ENCODE results near the gene MRPL4.
A peak's percentile ranks its signal among the peaks of the same experiment; 100 is the strongest.

Gene MRPL4

DNA sequence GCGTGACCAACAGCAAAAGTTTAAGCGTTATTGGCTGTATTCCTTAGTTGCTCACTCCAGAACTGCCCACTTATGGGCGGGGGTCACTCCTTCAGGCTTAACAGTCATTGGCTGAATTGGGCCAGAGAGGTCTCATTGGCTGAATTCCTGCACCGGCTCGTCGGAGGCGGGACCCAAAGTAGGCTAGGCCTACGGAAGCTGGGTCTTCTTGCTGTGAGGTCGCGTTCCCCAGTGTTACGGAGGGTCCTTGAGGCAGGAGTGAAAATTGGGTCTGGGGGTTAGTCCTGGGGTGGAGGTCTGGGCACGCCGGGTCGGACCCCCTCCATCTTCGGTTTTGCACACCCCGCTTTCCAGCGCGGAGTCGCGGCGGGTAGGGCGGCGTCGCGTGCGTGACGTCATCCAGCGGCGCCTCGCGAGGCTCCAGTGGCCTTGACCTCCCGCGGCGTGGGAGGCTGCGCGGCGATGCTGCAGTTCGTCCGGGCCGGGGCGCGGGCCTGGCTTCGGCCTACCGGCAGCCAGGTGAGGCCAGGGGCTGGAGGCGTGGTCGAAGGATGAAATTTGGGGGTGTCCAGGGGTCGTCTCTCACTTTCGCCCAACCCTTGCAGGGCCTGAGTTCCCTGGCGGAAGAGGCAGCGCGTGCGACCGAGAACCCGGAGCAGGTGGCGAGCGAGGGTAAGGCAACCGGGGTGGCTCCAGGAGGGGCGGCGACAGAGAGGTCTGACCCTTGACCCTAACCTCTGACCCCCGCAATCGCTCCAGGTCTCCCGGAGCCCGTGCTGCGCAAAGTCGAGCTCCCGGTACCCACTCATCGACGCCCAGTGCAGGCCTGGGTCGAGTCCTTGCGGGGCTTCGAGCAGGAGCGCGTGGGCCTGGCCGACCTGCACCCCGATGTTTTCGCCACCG is at the start of gene MRPL4:
Gene MRPL4, plus strand, starts transcription at position 423 of the 903 bp plus-strand sequence. Its CDS starts 40 bp downstream, at position 463.
- in situ Hi-C loops (cut with HindIII; ENCODE audit: low pct_ligation_motif_present, low pct_unique_long_range_greater_than_20kb, low sequenced_read_pairs) = no loop called here
- peak; percentile 98 for DNase-seq

- DNase-seq = no peak
- in situ Hi-C loops (cut with HindIII; ENCODE audit: low pct_ligation_motif_present, low pct_unique_long_range_greater_than_20kb, low sequenced_read_pairs) = no loop called here
These were observed 48.3 kb upstream of the MRPL4 start for GRCh38 chr19:10203686-10204085.

- no peak for DNase-seq
- in situ Hi-C loops (cut with HindIII; ENCODE audit: low pct_ligation_motif_present, low pct_unique_long_range_greater_than_20kb, low sequenced_read_pairs) = no loop called here
These were observed 46.4 kb upstream of the MRPL4 start for GRCh38 chr19:10205636-10206035.

DNA sequence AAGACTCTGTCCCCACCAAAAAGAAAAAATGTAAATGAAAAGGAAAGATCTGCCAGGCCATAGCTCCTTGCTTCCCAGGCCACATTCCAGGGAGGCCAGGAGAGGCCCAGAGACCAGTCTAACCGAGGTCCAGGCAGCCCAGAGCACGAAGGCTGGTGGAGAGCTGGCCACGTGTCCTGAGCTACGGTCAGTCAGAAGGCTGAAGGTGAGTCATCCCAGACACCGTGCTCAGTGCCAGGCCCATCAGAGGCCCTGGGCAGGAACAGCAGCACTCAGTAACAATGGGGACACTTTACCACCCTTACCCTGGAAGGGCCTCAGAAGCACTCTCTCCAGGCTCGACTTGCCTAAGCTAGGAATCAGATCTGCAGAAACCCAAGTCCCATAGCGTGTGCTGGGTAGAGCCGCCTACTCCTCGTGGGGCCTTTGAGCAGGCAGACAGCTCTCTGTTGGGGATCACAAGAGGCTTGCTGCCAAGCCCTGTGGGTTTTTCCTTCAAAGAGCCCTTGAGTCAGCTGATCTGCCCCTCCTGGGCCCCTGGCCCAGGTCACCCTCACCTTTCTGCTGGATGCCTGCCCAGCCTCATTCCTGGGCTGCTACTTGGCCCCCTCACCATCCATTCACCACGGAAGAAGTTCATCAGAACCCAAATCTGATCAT is 45.7 kb upstream of the MRPL4 start:
- in situ Hi-C loops (cut with HindIII; ENCODE audit: low pct_ligation_motif_present, low pct_unique_long_range_greater_than_20kb, low sequenced_read_pairs) = no loop called here
- peak; percentile 13 for DNase-seq

DNA sequence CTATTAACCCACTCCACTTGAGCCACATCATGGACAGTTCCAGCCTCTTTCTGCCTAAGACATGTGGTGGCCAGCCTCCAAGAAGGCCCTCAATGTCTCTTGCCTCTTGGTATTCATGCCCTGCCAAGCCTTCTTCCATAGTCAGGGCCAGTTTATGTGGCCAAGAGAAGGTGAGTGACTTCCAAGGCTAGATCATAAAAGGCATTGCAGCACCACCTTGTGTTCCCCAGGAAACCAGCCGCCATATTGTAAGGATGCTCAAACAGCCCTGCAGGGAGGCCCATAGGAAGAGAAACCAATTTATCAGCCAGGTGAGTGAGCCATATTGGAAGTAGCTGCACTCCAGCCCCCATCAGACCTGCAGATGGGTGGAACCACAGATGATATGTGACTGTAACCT is 45.0 kb upstream of the MRPL4 start:
- in situ Hi-C loops (cut with HindIII; ENCODE audit: low pct_ligation_motif_present, low pct_unique_long_range_greater_than_20kb, low sequenced_read_pairs) = no loop called here
- DNase-seq = no peak

DNA sequence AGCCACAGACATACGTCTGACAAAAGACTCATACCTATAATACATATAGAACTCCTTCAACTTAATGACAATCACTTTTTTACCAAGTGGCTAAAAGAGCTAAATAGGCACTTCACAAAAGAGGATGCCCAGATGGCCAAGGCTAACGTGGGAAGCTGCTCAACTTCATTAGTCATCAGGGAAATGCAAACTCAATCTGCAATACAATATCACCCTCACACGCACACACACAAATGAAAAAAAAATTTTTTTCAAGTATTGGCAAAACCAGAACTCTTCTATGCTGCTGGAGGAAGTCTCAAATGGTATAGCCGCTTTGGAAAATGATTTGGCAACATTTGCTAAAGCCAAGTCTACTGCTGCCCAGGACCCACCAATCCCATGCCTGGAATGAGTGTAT is 42.7 kb upstream of the MRPL4 start:
- in situ Hi-C loops (cut with HindIII; ENCODE audit: low pct_ligation_motif_present, low pct_unique_long_range_greater_than_20kb, low sequenced_read_pairs) = no loop called here

DNA sequence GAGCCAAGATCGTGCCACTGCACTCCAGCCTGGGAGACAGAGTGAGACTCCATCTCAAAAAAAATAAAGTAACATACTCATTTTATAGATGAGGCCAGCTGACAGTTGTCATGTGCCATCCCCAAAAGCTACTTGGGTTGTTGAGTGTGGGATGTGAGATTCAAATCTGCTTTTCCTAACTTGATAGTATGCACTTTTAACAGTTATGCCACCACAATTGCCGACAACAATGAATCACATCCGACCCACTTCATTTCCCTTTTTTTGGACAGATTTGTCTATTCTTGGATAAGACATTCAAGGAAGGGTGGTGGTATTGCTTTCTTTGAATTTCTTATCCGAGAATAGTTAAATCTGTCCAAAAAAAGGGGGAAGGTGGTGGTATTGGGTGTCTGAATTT is 41.0 kb upstream of the MRPL4 start:
- no peak for DNase-seq
- in situ Hi-C loops (cut with HindIII; ENCODE audit: low pct_ligation_motif_present, low pct_unique_long_range_greater_than_20kb, low sequenced_read_pairs) = no loop called here

More for the DNA sequence above, 42.7 kb upstream of the MRPL4 start:
- no peak for DNase-seq

DNA sequence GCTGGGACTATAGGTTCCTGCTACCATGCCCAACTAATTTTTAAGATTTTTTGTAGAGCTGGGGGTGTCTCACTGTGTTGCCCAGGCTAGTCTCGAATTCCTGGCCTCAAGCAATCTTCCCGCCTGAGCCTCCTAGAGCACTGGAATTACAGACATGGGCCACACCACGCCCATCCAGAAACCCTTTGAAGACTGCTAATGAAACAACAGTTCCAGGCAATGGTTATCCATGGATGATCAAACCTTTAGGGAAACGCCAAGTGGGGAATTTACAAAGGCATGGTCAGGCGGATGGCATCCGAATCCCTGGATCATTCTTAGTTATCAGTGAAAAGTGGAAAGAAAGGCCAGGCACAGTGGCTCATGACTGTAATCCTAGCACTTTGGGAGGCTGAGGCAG is 40.3 kb upstream of the MRPL4 start:
- in situ Hi-C loops (cut with HindIII; ENCODE audit: low pct_ligation_motif_present, low pct_unique_long_range_greater_than_20kb, low sequenced_read_pairs) = no loop called here

GRCh38 chr19:10214784-10215183 is 37.2 kb upstream of the MRPL4 start:
- in situ Hi-C loops (cut with HindIII; ENCODE audit: low pct_ligation_motif_present, low pct_unique_long_range_greater_than_20kb, low sequenced_read_pairs) = no loop called here
- DNase-seq = no peak

More for the DNA sequence above, 40.3 kb upstream of the MRPL4 start:
- DNase-seq = no peak

DNA sequence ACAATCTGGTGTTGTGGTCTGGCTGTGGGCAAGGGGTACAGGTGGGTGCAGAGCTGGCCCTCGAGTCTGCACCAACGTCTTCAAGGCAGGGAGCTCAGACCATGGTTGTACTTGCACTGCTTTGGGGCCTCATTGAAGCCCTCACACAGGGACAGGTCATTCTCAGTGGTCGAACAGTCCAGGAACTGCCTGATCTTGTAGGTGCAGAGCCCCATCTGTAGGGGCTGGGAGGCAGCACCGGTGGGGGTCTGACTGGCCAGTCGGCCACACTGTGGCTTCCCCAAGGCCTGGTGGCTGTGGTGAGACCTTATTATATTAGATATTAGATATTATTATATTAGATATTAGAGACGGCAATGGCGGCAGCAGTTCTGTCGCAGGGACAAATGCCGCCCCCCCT is 34.9 kb upstream of the MRPL4 start:
- in situ Hi-C loops (cut with HindIII; ENCODE audit: low pct_ligation_motif_present, low pct_unique_long_range_greater_than_20kb, low sequenced_read_pairs) = no loop called here
- no peak for DNase-seq

- in situ Hi-C loops (cut with HindIII; ENCODE audit: low pct_ligation_motif_present, low pct_unique_long_range_greater_than_20kb, low sequenced_read_pairs) = no loop called here
- DNase-seq = no peak
These were observed 32.3 kb upstream of the MRPL4 start for GRCh38 chr19:10219678-10220077.

DNA sequence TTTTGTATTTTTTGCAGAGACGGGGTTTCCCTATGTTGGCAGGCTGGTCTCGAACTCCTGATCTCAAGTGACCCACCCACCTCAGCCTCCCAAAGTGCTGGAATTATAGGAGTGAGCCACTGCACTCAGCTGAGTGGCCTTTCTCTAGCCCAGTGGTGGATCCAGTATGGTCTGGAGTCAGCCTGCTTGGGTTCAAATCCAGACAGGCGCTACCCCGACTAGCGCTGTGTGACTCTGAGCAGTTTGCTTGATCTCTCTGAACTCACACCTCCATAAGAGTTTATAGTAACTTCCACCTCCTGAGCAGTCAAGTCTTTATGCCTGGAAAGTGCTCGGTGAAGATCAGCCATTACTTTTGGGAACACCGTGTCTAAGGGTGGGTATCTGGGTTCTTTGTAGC is 31.3 kb upstream of the MRPL4 start:
- in situ Hi-C loops (cut with HindIII; ENCODE audit: low pct_ligation_motif_present, low pct_unique_long_range_greater_than_20kb, low sequenced_read_pairs) = no loop called here
- DNase-seq = no peak

DNA sequence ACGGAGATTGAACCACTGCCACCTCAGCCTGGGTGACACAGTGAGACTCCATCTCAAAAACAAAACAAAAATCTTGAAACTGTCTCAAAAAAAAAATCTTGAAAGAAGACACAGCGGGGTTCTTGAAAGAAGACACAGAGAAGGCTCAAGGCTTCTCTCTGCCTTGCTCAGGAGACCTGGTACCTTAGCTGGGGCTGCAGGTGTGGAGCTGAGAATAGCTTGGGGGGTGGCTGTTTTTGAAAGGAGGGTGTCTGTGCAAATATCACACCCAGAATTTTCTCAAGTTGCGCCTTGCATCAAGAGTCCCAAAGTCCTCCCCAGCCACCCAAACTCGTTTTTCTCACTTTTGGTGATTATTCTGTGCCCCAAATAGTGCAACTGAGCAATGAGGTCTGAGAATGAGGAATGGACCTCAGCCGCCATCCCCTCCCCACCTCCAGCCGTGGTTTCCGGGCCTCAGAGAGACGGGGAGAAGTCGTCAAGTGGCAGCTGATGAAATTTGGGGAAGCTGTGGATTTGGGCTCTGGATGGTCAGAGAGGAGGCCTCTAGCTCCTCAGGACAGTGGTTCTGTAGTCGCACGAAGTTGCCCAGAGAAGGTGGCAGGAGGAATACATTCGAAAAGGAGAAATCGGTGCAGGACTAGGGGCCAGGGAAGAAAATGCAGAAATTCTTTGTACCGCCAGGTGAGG is 29.7 kb upstream of the MRPL4 start:
- in situ Hi-C loops (cut with HindIII; ENCODE audit: low pct_ligation_motif_present, low pct_unique_long_range_greater_than_20kb, low sequenced_read_pairs) = no loop called here
- no peak for DNase-seq

DNA sequence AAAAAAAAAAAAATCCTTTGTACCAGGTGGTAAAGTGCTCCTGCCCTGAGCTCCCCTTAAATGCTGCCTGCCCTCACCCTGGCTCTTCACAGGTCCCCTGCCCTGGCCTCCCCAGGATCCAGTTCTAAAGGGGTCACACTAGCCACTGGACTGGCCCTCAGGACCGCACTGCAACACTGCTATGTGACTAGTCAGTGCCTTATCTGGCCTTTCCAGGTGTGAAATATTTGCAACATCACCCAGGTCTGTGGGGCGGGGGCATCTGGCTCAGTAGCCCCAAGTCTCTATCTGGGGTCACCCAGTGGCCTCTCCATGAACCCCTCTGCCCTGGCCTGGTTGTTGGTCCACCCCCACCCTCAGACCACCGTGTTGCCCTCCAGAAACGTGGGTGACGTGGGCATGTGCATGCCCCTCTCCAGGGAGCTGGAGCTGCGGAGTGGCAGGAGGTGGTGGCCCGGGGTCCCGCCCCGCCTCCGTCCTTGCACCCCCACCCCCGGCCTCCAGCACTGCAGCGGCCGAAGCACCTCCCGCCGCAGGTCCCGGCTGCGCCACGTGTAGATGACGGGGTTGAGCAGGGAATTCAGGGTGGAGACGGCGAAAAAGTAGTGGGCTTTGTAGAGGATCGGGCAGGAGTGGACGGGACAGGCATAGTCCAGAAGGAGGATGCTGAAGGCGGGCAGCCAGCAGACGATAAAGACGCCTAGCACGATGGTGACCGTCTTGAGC is 28.4 kb upstream of the MRPL4 start:
- in situ Hi-C loops (cut with HindIII; ENCODE audit: low pct_ligation_motif_present, low pct_unique_long_range_greater_than_20kb, low sequenced_read_pairs) = no loop called here
- no peak for DNase-seq

DNA sequence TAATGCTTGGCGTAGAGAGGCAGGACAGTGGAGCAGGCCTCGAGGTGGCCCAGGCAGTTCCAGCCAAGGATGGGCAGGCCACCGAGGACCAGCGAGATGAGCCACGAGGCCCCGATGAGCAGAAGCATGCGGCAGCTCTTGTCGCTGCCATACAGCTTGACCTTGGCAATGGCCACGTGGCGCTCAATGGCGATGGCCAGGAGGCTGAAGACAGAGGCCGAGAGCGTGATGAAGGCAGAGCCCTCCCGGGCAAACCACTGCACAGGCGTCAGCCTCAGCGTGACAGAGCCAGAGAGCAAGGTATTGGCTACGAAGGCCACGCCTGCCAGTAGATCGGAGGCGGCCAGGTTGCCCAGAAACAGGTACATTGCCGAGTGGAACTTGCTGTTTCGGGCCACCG is 27.7 kb upstream of the MRPL4 start:
- in situ Hi-C loops (cut with HindIII; ENCODE audit: low pct_ligation_motif_present, low pct_unique_long_range_greater_than_20kb, low sequenced_read_pairs) = no loop called here
- no peak for DNase-seq

- no peak for DNase-seq
- in situ Hi-C loops (cut with HindIII; ENCODE audit: low pct_ligation_motif_present, low pct_unique_long_range_greater_than_20kb, low sequenced_read_pairs) = no loop called here
These were observed 26.0 kb upstream of the MRPL4 start for GRCh38 chr19:10226021-10226375.

- no peak for DNase-seq
- in situ Hi-C loops (cut with HindIII; ENCODE audit: low pct_ligation_motif_present, low pct_unique_long_range_greater_than_20kb, low sequenced_read_pairs) = no loop called here
These were observed 25.5 kb upstream of the MRPL4 start for GRCh38 chr19:10226376-10227025.
